Measurements from ENCODE around the gene CNIH1. TPM values are rescaled to one million over a fixed set of nuclear protein-coding genes. Genes with fewer than 3 reads are reported as not detected.
"Not testable (repeated sequence)": the region's sequence is repeated elsewhere in the genome, so short reads cannot be mapped to it uniquely, and the experiment has no call there.

The CNIH1 gene
- polyA plus RNA-seq, 1 donor = 183 TPM

DNA sequence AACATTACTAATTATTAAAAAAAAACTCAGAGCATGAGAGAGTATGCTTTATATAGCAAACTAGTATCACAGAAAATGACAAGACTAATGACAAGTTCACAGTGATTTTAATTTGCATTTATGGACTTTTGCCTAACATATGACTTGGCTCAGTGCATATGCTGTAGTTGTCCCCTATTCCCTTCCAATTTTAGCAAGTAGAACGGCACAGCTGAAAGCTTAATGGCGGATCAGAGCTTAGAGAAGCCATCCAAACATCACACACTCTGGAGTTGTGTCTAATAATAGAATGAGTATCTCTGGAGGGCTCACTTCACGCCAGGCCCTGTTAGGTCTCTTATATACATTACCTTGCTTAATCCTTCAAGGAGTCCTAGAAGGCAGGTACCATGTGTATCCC lies 13.3 kb downstream of the CNIH1 start:
- no peak for DNase-seq (ENCODE audit: low read depth)

DNA sequence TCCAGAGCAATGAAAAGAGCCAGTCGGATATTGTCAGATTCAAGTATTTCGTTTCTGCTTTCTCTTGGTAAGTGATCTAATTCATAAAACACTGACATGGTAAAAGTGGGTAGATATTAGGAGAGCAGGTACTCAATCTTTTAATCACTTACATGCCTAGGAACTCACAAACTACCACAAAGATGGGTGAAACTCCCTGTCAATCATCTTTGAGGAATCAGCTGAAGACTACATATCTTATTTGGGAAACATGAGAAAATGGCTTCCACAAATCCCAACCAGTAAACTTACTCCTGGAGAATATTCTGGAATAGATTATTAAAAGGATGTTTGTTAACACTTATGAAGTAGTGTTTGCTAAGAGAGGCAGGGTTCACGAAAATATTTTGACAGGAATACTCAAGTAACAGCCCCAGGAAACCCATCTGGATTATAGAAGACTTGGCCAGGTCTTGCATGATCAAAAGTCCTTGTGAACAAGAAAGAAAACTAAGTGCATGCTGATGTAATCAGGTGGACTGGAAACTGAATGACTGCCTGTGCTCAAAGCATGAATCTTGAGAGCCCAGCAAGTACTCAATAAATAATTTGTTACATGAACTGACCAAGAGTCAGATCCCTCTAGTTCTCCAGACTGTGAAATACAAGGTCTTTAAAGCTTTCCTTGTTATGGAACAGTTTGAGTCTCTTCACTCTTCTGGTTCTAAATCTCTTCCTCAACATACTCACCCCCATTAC lies 15.5 kb downstream of the CNIH1 start:
- DNase-seq (ENCODE audit: low read depth) = no peak

DNA sequence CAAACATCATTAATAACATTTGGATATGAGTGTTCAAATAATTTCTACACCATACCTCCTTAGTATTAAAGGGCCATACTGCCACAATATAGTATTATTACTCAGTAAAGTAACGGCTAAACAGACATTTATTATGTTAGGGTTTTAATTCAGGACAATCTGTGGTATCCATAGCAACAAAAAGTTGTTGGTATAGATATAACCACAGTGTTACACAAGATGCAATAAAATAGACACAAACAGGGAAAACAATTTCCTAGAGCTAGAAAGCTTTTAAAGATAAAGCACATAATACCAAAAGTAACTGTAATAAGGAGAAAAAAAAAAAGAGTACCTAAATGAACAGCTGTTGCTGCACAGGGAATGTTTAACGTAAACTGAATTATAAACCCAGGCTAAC lies 16.1 kb downstream of the CNIH1 start:
- no peak for DNase-seq (ENCODE audit: low read depth)

DNA sequence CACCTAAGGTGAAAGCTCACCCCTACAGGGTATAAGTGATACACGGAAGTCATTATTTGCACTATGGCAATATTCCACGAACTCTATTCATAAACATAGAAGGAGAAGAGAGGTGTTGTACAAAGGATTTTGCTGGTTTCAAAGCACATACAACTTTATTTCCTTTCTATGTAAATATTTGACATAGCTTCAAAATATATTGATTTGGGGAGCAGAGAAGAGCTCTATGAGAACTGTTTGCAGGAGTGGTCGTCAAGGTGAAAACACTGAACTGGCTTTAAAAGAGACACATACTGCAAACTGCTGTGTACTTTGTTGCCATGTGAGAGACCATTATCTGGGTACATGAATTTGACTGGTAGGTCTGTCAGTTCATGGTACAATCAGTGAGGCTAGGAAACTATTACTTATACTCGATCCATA lies 16.7 kb downstream of the CNIH1 start:
- no peak for DNase-seq (ENCODE audit: low read depth)

DNA sequence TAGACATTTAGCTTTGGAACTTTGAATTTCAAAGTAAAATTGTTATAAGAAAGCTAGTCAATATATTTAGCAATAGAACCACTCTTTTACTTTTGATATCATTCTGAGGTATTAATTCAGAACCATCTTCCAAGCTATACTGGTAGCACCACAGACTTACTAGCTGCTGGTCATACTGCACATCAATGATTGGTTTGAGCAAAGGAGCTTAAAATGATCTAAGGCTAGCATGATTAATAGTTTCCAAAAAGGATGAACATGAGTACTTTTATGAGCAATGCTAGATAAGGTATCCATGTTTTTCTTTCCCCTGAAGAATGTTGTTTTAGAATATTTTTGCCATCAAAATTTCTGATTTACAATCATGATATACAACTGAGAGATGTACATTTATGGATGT lies 17.2 kb downstream of the CNIH1 start:
- no peak for DNase-seq (ENCODE audit: low read depth)

DNA sequence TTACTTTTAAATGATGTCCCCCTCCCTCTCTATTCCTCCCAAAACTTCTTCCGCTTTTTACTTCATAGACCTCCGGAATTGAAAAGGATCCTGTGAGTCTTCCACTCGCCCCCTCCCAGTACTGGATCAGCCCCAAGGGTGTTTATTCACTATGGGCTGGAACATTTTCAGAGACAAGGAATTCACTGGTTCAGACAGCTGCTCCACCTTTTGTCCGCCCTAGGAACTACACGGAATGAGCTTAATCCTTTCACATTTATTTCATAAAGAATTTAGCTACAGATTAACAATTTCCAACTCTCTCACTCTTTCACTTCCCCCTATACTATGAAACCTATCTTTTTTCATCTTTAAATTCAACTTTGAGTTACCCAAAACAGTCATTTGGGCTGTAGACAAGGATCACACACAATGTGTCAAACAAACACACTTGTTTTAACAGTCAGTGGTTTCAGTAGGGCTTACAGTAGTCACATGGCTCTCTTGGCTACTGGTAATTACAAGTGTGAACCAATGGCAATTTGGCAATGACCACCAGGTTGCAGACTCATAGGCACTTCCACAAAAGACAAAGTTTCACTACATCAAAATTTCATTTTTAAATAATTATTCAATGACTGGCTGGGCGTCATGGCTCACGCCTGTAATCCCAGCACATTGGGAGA lies 20.6 kb downstream of the CNIH1 start:
- no peak for DNase-seq (ENCODE audit: low read depth)

DNA sequence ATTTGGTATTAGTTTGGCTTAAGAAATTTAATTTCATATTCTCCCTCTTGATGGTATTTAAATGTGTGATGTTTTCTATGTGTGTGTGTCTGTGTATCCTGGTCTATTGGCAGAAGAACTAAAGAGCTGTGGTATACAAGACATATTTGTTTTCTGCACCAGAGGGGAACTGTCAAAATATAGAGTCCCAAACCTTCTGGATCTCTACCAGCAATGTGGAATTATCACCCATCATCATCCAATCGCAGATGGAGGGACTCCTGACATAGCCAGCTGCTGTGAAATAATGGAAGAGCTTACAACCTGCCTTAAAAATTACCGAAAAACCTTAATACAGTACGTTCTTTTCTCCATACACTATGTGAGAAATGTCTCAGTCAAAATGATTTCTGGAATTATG lies 29.8 kb downstream of the CNIH1 start:
- DNase-seq (ENCODE audit: low read depth) = no peak

DNA sequence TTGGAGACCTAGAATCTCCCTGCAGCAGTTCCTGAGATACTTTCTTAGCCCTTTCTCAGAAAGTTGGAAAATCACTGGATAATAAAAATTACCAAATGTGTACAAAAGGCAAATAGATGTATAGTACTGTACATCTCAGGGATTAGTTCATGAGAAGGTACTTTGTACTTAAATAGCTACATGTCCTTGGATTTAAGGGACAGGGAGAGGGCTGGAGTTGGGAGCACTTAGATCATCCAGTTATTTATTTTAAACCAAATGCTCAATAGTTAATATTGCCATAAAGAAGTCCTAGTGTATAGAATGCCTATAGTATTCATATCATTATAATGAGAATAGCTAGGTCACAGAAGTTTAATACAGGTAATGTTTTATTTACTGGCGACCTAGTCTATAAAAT lies 31.0 kb downstream of the CNIH1 start:
- no peak for DNase-seq (ENCODE audit: low read depth)

DNA sequence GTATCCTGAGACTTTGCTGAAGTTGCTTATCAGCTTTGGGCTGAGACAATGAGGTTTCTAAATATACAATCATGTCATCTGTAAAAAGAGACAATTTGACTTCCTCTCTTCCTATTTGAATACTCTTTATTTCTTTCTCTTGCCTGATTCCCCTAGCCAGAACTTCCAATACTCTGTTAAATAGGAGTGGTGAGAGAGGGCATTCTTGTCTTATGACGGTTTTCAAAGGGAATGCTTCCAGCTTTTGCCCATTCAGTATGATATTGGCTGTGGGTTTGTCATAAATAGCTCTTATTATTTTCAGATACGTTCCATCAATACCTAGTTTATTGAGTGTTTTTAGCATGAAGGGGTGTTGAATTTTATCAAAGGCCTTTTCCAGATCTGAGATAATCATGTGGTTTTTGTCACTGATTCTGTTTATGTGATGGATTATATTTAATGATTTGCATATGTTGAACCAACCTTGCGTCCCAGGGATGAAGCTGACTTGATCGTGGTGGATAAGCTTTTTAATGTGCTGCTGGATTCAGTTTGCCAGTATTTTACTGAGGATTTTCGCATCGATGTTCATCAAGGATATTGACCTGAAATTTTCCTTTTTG lies 37.7 kb downstream of the CNIH1 start:
- DNase-seq (ENCODE audit: low read depth) = not testable (repeated sequence)

DNA sequence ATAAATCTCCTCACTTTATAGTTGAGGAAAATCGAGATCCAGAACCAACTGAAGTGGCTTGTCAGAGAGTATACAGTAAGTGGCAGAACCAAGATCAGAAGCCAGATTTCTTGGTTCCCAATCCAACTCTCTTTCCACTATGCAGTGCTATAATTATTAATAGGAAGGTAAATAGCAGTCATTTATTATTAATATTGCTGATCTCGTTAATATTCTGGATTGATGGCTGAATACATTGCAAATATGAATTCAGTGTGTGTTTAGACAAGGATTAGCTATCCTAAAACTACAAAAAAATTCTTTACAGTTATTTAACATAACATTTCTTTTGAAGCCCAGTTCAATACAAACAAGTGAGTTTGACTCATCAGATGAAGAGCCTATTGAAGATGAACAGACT lies 41.6 kb downstream of the CNIH1 start:
- DNase-seq (ENCODE audit: low read depth) = no peak

DNA sequence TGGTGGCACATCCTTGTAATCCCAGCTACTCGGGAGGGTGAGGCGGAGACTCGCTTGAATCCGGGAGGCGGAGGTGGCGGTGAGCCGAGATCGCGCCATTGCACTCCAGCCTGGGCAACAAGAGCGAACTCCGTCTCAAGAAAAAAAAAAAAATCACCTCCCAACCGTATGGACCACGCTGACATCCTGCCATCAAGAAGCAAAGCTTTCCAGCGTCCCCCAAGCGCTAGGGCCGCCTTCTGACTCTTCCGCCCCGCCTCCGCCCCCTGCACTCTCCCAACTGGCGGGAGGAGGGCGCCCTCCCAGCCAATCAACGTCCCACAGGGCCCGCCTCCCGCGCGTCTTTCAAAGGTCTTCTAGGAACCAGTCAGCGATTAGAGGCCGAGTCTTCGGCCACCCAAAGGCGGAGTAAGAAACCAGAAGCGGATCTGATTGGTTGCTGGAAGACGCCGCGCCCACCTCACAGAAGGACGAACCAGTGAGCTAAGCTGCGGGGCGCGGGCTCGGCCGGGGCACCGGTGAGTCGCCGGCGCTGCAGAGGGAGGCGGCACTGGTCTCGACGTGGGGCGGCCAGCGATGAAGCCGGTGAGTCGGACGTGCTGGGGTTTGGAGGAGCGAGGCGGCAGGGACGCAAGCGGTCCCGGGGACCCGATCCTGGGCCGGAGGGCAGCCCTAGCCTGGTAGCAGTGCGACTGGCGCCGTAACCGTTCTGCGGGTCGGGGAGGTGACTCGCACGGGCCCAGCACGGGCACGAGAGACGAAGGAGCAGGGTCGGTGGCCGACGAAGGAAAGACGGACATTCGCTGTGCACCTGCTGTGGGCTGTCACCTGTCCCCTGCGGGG lies 44.5 kb downstream of the CNIH1 start, which contains the start of gene CDKN3:
TSS of gene CDKN3 (plus strand) at position 515 of the 843 bp plus-strand sequence. CDS start at position 577, 62 bp downstream.
- peak; percentile 95 for DNase-seq (ENCODE audit: low read depth)

DNA sequence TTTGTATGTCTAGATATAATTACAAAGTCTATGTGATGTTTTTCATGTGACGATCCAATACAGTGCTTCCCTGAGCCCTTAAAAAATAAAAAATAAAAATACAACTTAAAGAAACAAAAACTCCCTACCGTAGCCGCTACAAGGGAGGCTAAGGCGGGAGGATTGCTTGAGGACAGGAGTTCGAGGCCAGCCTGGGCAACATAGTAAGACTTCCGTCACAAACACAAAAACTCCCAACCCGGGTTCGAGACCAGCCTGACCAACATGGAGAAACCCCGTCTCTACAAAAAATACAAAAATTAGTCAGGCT lies 45.0 kb downstream of the CNIH1 start:
- DNase-seq (ENCODE audit: low read depth) = no peak

DNA sequence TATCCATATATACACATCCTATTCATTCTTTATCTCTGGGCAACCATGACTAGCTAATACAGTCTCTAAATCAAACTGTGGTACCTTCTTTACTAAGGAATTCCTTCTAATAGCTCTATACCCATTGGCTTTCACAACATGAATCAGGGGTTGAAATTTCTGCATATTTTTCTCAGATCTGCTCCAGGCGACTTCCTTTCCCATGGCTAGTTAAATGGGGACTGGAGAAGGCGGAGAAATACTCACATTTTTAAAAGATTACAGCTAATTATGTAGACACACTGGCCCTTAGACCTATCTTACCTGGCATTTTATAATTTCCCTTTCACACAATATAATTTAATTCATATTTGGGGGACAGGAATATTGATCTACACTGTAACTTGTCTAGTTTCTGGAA lies 45.5 kb downstream of the CNIH1 start:
- no peak for DNase-seq (ENCODE audit: low read depth)

DNA sequence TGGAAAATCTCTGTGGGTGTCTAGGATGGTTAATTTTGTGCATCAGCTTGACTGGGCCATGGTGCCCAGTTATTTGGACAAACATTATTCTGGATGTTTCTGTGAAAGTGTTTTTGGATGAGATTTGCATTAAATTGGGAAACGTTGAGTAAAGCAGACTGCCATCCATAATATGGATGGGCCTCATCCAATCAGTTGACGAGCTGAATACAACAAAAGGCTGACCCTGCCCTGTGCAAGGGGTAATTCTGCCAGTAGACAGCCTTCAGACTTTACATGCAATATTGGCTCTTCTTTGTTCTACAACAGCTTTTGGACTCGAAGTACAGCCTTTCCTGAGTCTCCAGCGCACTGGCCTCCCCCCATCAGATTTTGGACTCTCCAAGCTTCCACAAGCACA lies 45.9 kb downstream of the CNIH1 start:
- DNase-seq (ENCODE audit: low read depth) = no peak

DNA sequence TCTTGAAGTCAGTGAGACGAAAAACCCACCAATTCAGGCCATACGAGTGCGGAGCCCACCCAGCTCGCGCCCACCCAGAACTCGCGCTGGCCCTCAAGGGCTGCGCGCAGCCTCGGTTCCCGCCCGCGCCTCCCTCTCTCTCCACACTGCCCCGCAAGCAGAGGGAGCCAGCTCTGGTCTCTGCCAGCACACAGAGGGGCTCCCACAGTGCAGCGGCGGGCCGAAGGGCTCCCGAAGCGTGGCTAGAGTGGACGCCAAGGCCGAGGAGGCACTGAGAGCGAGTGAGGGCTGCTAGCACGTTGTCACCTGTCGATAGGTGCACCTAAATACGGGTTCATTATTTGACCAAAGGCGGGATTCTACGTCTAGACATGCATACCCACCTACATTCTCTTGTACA lies 46.6 kb downstream of the CNIH1 start:
- no peak for DNase-seq (ENCODE audit: low read depth)

DNA sequence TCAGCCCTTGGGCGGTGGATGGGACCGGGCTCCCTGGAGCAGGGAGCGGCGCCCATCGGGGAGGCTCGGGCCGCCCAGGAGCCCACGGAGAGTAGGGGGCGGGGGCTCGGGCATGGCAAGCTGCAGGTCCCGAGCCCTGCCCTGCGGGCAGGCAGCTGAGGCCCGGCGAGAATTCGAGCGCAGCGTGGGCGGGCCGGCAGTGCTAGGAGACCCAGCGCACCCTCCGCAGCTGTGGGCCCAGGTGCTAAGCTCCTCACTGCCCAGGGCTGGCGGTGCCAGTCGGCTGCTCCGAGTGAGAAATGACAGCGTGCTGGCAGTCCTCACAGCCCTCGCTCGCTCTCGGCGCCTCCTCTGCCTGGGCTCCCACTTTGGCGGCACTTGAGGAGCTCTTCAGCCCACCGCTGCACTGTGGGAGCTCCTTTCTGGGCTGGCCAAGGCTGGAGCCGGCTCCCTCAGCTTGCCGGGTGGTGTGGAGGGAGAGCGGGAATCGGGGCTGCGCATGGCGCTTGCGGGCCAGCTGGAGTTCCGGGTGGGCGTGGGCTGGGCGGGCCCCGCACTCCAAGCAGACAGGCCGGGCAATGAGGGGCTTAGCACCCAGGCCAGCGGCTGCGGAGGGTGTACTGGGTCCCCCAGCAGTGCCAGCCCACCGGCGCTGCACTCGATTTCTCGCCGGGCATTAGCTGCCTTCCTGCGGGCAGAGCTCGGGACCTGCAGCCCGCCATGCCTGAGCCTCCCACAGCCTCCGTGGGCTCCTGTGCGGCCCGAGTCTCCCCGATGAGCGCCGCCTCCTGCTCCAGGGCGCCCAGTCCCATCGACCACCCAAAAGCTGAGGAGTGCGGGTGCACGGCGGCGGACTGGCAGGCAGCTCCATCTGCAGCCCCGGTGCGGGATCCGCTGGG lies 47.9 kb downstream of the CNIH1 start:
- DNase-seq (ENCODE audit: low read depth) = not testable (repeated sequence)

DNA sequence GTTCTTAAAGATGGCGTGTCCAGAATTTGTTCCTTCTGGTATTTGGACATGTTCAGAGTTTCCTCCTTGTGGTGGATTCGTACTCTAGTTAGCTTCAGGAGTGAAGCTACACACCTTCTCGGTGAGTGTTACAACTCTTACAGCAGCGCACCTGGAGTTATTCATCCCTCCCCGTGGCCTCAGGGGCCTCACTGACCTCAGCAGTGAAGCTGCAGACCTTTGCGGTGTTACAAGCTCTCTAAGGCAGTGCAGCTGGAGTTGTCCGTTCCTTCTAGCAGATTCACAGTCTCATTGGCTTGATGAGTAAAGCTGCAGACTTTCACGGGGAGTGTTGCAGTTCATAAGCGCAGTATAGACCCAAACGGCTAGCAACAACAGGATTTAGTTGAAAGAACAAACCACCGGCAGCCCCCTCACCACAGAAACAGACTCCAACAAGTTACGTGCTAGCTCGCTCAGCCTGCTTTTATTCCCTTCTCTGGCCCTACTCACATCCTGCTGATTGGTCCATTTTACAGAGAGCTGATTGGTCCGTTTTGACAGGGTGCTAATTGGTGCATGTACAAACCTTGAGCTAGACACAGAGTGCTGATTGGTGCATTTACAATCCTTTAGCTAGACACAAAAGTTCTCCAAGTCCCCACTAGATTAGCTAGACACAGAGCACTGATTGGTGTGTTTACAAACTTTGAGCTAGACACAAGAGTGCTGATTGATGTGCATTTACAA lies 48.9 kb downstream of the CNIH1 start:
- DNase-seq (ENCODE audit: low read depth) = no peak

DNA sequence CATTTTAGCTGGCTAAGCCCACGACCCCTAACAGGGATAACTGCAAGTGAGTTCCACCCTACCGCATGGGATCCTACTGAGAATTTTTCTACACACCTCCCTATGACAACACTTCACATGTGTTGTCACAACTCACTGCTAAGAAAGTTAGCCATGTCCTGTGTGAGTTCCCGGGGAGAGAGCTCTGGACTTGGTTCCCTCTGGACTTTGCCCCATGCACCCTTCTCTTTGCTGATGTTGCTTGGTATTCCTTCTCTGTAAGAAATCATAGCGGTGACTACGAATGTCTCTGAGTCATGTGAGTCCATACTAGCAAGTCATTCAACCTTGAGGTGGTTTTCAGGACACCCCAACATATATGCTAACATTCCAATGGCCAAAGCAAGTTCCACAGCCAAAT lies 53.8 kb downstream of the CNIH1 start:
- DNase-seq (ENCODE audit: low read depth) = no peak

DNA sequence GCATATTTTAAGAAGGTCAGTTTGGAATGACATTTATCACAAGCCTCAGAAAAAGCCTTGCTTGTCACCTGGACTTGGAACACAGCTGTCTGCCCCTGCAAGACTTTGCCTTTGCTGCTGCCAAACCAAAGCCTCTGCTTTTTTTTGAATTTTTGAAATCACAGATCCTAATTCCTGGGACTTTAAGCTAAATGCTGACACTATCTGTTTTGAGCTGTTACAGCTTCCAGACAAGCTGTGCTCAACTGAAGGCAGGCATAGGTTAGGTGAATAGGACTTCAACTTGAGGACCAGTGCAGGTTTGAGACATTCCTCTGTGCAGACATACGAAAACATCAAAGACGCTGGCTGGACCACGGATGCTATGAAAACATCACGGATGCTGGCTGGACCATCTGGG lies 55.6 kb downstream of the CNIH1 start:
- DNase-seq (ENCODE audit: low read depth) = no peak

DNA sequence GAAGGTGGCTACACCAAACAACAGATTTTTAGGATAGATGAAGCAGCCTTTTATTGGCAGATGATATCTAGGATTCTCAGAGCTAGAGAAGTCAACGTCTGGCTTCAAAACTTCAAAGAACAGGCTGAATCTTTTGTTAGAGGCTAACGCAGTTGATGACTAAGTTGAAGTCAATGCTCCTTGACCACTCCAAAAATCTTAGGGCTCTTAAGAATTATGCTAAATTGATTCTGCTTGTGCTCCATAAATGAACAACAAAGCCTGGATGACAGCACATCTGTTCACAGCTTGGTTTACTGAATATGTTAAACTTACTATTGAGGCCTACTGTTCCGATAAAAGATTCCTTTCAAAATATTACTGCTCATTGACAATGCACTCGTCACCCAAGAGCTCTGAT lies 57.3 kb downstream of the CNIH1 start:
- DNase-seq (ENCODE audit: low read depth) = no peak

DNA sequence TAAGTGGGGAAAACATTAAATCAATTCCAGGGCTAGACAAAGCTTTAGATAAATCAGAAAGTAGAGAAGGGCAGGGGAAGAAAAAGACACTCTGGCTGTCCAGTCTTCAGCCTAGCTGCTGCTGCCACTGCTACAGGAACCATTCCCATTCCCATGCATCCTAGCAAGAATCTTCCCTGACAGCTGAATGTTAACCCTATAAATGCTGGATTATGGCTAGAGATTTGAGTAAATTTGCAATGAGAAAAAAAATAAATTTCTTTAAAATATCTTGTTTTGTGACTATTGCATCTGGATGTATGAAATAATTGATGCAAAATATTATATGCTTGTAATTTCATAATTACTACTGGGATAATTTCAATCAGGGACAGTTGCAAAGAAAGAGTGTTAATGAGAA lies 59.4 kb downstream of the CNIH1 start:
- no peak for DNase-seq (ENCODE audit: low read depth)
